HFFc6 (cell line): ENCODE measurements around the gene MYO1F. TPM values are rescaled to one million over a fixed set of nuclear protein-coding genes. Genes with fewer than 3 reads are reported as not detected.

Experiments
- DNase-seq: peaks from one replicate; pipeline ENCODE4 v3.0.0-alpha.2; 2018
- H3K27ac Mint-ChIP-seq: 2 replicates; pipeline ENCODE4 v1.8.0; 2020; ENCODE audit warnings: mild to moderate bottlenecking, mixed read lengths
- H3K27me3 Mint-ChIP-seq: 2 replicates; pipeline ENCODE4 v1.8.0; 2021; ENCODE audit warnings: mild to moderate bottlenecking, moderate library complexity, mixed read lengths; ENCODE audit not compliant: insufficient read depth
- H3K36me3 Mint-ChIP-seq: 2 replicates; pipeline ENCODE4 v1.8.0; 2021; ENCODE audit warnings: low read depth, mixed read lengths
- H3K4me1 Mint-ChIP-seq: 2 replicates; pipeline ENCODE4 v1.8.0; 2020; ENCODE audit warnings: low read depth, mixed read lengths
- H3K4me3 Mint-ChIP-seq: 2 replicates; pipeline ENCODE4 v1.8.0; 2020; ENCODE audit warnings: mild to moderate bottlenecking, moderate library complexity, mixed read lengths
- H3K9me3 Mint-ChIP-seq: 2 replicates; pipeline ENCODE4 v1.8.0; 2020; ENCODE audit warnings: mild to moderate bottlenecking, mixed read lengths
- total RNA-seq, 6 experiments: library from RNA; stranded (reverse); fragmentation: NEBNext Ultra II Directional; extraction: Animal tissue kit (Norgen Biotek cat#: 25700); gene quantifications; 2 replicates in 1 of 6; 3 replicates in 5 of 6; pipeline ENCODE4 v1.2.3, GENCODE V29; 2021
- TF ChIP-seq, protein P1 (sequence below): fragments of 200-600 bp; sonication (generic); IDR thresholded peaks from 2 replicates; pipeline ENCODE4 v1.5.0; 2021; ENCODE audit warnings: antibody characterized with exemption, mild to moderate bottlenecking

MYO1F gene
- total RNA-seq, 6 experiments from 2014 or later, result 0.09 to 0.28 (median 0.19) TPM

DNA sequence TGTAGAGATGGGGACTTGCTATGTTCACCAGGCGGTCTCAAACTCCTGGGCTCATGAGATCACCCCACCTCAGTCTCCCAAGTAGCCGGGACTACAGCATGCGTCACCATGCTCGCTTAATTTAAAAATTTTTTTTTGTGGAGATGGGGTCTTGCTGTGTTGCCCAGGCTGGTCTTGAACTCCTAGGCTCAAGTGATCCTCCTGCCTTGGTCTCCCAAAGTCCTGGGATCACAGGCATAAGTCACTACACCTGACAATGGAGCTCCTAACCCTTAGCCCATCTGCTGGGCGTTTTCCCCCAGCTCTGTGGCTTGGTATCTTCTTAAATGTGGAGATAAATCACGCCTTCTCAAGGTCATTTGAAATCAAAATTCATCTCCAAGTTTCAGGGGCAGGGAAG lies 39.6 kb upstream of the MYO1F start:
- no peaks in the 10 kb centered on the region for H3K36me3 Mint-ChIP-seq
- no peaks in the 10 kb centered on the region; the same call in 1 of the 2 replicates for H3K9me3 Mint-ChIP-seq
- H3K27me3 Mint-ChIP-seq, result peaks cover 7% of the 10 kb centered on the region
- DNase-seq, result no peak
- no peak overlapping the region for H3K4me3 Mint-ChIP-seq
- TF ChIP-seq, protein P1, sequence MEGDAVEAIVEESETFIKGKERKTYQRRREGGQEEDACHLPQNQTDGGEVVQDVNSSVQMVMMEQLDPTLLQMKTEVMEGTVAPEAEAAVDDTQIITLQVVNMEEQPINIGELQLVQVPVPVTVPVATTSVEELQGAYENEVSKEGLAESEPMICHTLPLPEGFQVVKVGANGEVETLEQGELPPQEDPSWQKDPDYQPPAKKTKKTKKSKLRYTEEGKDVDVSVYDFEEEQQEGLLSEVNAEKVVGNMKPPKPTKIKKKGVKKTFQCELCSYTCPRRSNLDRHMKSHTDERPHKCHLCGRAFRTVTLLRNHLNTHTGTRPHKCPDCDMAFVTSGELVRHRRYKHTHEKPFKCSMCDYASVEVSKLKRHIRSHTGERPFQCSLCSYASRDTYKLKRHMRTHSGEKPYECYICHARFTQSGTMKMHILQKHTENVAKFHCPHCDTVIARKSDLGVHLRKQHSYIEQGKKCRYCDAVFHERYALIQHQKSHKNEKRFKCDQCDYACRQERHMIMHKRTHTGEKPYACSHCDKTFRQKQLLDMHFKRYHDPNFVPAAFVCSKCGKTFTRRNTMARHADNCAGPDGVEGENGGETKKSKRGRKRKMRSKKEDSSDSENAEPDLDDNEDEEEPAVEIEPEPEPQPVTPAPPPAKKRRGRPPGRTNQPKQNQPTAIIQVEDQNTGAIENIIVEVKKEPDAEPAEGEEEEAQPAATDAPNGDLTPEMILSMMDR, result no peak
- H3K27ac Mint-ChIP-seq, result no peak overlapping the region
- H3K4me1 Mint-ChIP-seq, result peaks cover 10% of the 10 kb centered on the region

DNA sequence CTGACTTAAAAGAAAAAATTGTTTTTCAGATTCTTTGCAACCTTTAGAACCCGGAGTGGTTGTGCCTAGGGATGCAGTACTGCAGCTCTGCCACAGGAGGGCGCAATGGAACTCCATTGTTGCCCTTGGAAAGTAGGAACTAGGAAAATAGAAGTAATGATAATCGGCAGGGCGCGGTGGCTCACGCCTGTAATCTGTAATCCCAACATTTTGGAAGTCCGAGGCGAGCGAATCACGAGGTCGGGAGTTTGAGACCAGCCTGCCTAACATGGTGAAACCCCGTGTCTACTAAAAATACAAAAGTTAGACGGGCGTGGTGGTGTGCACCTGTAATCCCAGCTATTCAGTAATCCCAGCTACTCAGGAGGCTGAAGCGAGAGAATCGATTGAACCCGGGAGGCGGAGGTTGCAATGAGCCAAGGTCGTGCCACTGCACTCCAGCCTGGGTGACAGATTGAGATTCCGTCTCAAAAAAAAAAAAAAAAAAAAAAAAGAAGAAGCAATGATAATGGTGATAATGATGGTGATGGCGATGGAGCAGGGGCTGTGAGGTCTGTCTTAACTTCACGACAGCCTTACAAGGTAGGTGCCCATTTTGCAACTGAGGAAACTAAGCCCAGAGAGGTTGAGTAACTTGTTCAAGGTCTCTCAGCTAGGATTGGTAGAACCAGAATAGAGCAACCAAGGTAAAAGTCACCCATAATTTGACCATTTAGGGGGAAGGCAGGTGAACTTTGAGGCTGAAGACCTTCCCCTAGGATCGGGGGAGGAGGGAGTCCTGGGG lies 38.8 kb upstream of the MYO1F start:
- TF ChIP-seq, protein P1, result peak; percentile 96
- Mint-ChIP-seq H3K9me3 (no peaks in the 10 kb centered on the region; the same call in 1 of the 2 replicates), H3K27me3 (peaks cover 7% of the 10 kb centered on the region), H3K27ac (no peak overlapping the region), H3K36me3 (no peaks in the 10 kb centered on the region), H3K4me3 (no peak overlapping the region), H3K4me1 (peaks cover 15% of the 10 kb centered on the region)
- peak; percentile 13 for DNase-seq

DNA sequence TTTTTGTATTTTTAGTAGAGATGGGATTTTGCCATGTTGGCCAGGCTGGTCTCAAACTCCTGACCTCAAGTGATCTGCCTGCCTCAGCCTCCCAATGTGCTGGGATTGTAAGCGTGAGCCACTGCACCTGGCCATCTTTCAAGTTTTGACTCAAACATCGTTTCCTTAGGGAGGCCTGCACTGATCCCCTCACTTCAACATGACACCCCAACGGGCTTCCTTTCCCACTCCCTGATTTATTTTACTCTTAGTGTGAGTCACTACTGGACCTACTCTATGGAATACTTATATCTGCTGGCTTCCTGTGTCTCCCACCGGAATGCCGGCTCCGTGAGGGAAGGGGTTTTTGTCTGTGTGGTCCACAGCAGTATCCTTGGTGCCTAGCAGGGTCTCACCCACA lies 37.8 kb upstream of the MYO1F start:
- Mint-ChIP-seq H3K27ac (no peak overlapping the region), H3K9me3 (no peaks in the 10 kb centered on the region; the same call in 1 of the 2 replicates)

DNA sequence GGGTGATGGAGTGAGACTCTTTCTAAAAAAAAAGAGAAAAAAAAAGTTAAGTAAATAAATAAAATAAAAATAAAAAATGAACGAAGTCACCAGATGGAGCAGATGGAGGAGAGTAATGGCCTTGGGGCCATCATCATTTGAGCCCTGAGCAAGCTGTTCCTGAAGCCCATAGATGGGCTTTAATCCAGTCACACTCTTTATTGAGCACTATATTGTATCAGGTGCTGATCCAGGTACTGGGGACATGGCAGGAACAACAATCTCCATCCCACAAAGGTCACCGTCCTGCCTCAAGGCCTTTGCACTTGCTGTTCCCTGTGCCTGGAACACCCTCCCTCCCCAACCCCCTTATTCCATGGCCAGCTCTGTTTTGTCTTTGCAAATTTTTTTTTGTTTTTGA lies 37.2 kb upstream of the MYO1F start:
- TF ChIP-seq, protein P1, result no peak
- Mint-ChIP-seq H3K4me3 (no peak overlapping the region), H3K27ac (no peak overlapping the region), H3K27me3 (no peaks in the 10 kb centered on the region; the same call in none of the 2 replicates), H3K4me1 (peaks cover 24% of the 10 kb centered on the region), H3K36me3 (no peaks in the 10 kb centered on the region), H3K9me3 (no peaks in the 10 kb centered on the region)
- DNase-seq, result no peak

More for the DNA sequence above, 37.8 kb upstream of the MYO1F start:
- Mint-ChIP-seq H3K4me3 (no peak overlapping the region), H3K4me1 (peaks cover 18% of the 10 kb centered on the region), H3K27me3 (no peaks in the 10 kb centered on the region; the same call in none of the 2 replicates), H3K36me3 (no peaks in the 10 kb centered on the region)
- no peak for DNase-seq
- TF ChIP-seq, protein P1, result no peak

DNA sequence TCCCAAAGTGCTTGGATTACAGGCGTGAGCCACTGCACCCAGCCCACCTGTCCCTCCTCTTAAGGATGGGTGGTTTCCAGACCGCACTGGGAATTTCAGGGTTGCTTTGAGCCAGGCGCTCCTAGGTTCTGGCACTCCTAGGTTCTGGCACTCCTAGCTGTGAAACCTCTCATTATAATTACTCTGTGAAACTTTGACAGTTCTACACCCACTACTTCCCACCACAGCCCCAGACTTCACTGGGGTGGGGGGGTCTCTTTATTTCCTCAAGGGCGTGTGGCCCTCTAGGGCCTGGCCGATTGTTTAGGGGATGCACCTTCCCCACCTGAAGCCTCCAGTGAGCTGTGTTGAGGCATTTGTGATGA lies 35.5 kb upstream of the MYO1F start:
- H3K4me1 Mint-ChIP-seq, result peaks cover 36% of the 10 kb centered on the region
- H3K4me3 Mint-ChIP-seq, result no peak overlapping the region
- H3K27ac Mint-ChIP-seq, result no peak overlapping the region
- H3K36me3 Mint-ChIP-seq, result no peaks in the 10 kb centered on the region
- no peaks in the 10 kb centered on the region; the same call in none of the 2 replicates for H3K27me3 Mint-ChIP-seq
- TF ChIP-seq, protein P1, result no peak
- no peak for DNase-seq
- no peaks in the 10 kb centered on the region for H3K9me3 Mint-ChIP-seq
